HepG2 (cell line): ENCODE measurements around the gene PMEL. TPM values are rescaled to one million over a fixed set of nuclear protein-coding genes. Genes with fewer than 3 reads are reported as not detected.

Experiments
- CBX5 ChIP-seq: sonication (generic); formaldehyde crosslinking; IDR thresholded peaks from 2 replicates; pipeline ENCODE4 v1.4.0; 2020; ENCODE audit warnings: missing genetic modification reagents, borderline replicate concordance
- MTF1 ChIP-seq: sonication (generic); formaldehyde crosslinking; IDR thresholded peaks from 2 replicates; pipeline ENCODE4 v1.5.0; 2020; ENCODE audit warnings: missing genetic modification reagents
- MXD4 ChIP-seq: IDR thresholded peaks from 2 replicates; pipeline ENCODE4 v1.6.1; 2016; ENCODE audit warnings: mild to moderate bottlenecking, missing biosample characterization, missing genetic modification reagents
- NAIF1 ChIP-seq: sonication (generic); formaldehyde crosslinking; IDR thresholded peaks from 2 replicates; pipeline ENCODE4 v1.5.0; 2020; ENCODE audit warnings: mild to moderate bottlenecking, missing genetic modification reagents, borderline replicate concordance
- RFX1 ChIP-seq: fragments of 450-650 bp; IDR thresholded peaks from 2 replicates; pipeline ENCODE4 v1.6.1; 2017
- SOX13 ChIP-seq, 3 experiments: fragments of 450-650 bp in 1 of 3; sonication (generic) in 1 of 3; formaldehyde crosslinking in 1 of 3; IDR thresholded peaks in 2 of 3; conservative IDR thresholded peaks in 1 of 3; 2 replicates each; pipeline versions ENCODE4 v1.5.0 to v1.6.1; 2016 to 2020; ENCODE audit warnings: antibody characterized with exemption in 1 of 3, mild to moderate bottlenecking in 1 of 3, missing compliant biosample characterization in 1 of 3, missing genetic modification reagents in 1 of 3, moderate library complexity in 1 of 3
- ZNF451 ChIP-seq: sonication (generic); formaldehyde crosslinking; IDR thresholded peaks from 2 replicates; pipeline ENCODE4 v1.5.0; 2020; ENCODE audit warnings: mild to moderate bottlenecking, missing genetic modification reagents
- ZNF563 ChIP-seq: sonication (generic); formaldehyde crosslinking; IDR thresholded peaks from 2 replicates; pipeline ENCODE4 v1.8.0; 2022; ENCODE audit warnings: mild to moderate bottlenecking, moderate library complexity, missing genetic modification reagents
- ZNF670 ChIP-seq: sonication (generic); formaldehyde crosslinking; IDR thresholded peaks from 2 replicates; pipeline ENCODE4 v1.8.0; 2022; ENCODE audit warnings: mild to moderate bottlenecking, missing genetic modification reagents, borderline replicate concordance
- ZSCAN25 ChIP-seq: sonication (generic); formaldehyde crosslinking; IDR thresholded peaks from 2 replicates; pipeline ENCODE4 v1.8.0; 2022; ENCODE audit warnings: mild to moderate bottlenecking, missing genetic modification reagents
- polyA plus RNA-seq, 8 experiments: library from polyadenylated mRNA; depleted of rRNA in 3 of 8; stranded (reverse) in 7 of 8; unstranded in 1 of 8; fragments of >200 nt; fragmentation: Illumina TruSeq in 4 of 8; extraction: Trizol in 4 of 8; gene quantifications; 2 replicates each; pipeline versions ENCODE4 v1.2.1 to v1.2.3, GENCODE V29; 2011 to 2016; ENCODE audit warnings: low read depth in 4 of 8, missing spikeins in 1 of 8, mixed read lengths in 1 of 8; ENCODE audit not compliant: insufficient read depth in 1 of 8
- total RNA-seq, 5 experiments: library from RNA; depleted of rRNA; stranded (reverse); fragments of >200 nt; fragmentation: Illumina TruSeq; extraction: Trizol; gene quantifications; 2 replicates each; pipeline ENCODE4 v1.2.3, GENCODE V29; 2016; ENCODE audit warnings: low read depth in 1 of 5
- TF ChIP-seq, protein P1 (sequence below): sonication (generic); formaldehyde crosslinking; IDR thresholded peaks from 2 replicates; pipeline ENCODE4 v1.4.0; 2020; ENCODE audit warnings: missing genetic modification reagents, low read depth, mild to moderate bottlenecking, borderline replicate concordance
- TF ChIP-seq, protein P2 (sequence below): sonication (generic); formaldehyde crosslinking; IDR thresholded peaks from one replicate; pipeline ENCODE4 v1.5.1; 2020; ENCODE audit warnings: mild to moderate bottlenecking, missing genetic modification reagents; ENCODE audit errors: not compliant biosample characterization
- TF ChIP-seq, protein P3 (sequence below): sonication (generic); formaldehyde crosslinking; IDR thresholded peaks from 2 replicates; pipeline ENCODE4 v1.4.0; 2020; ENCODE audit warnings: mild to moderate bottlenecking, missing genetic modification reagents

Gene PMEL
- total and polyA plus RNA-seq, 2 of the 13 experiments (the other 11 are each of a cell fraction or from before 2014, with no cell fraction given) = 0.49 to 3.3 TPM

DNA sequence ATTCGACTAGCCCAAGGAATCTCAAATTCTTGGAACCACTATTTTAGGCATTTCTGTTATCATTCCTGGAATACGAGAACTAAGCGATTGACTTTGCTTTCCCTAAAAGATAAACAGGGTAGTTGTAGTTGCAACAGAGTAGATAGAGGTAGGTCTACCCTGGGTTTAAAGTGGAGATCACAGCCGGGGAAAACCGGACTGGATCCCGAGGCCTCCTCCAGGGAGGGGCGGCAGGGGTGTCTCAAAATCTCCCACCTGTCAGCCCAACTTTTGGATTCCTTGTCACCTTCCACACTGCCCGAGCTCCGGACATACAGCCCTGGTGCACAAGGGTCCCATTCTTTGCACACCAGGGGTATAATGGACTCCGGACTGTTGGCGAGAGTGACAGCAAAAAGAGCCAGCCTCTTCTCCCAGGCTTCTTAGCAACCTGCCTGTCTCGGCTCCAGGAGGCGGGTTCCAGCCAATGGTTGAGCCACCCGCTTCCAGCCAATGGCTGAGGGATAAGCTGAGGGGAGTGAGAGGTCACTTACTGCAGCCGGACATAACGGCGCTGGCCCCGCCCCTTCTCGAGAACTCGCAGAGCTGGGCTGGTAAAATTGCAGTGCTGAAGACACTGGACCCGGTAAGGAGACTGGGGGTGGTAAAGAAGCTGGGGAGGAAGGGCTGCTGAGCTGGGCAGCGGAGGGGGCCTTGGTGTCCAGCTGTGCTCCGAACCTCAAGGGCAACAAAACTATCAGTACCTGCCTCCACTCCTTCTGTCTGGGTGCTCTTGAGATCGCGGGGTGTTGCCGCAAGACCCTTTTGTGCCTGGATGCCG is 31.1 kb upstream of the PMEL start, which contains the start of gene SUOX (continued):
- TF ChIP-seq SOX13 (IDR thresholded peaks at IDR 0.05) (no peak), SOX13 (CRISPR knock-in tag; conservative IDR thresholded peaks at IDR 0.05 in 1 of 2, IDR thresholded peaks at IDR 0.05 in 1 of 2) (no peak), MXD4 (CRISPR knock-in tag) (no peak), RFX1 (peak; percentile 48; the same call in 1 of the 2 replicates), MTF1 (CRISPR knock-in tag) (peak; percentile 54; the same call in 1 of the 2 replicates), ZNF451 (CRISPR knock-in tag) (0 out of 2 replicates have a peak, but pooled peaks have one; percentile 68), ZNF670 (no peak), NAIF1 (no peak; the same call in 1 of the 2 replicates), ZSCAN25 (no peak), CBX5 (CRISPR knock-in tag) (no peak), ZNF563 (0 out of 2 replicates have a peak, but pooled peaks have one; percentile 49)
- TF ChIP-seq, protein P1, sequence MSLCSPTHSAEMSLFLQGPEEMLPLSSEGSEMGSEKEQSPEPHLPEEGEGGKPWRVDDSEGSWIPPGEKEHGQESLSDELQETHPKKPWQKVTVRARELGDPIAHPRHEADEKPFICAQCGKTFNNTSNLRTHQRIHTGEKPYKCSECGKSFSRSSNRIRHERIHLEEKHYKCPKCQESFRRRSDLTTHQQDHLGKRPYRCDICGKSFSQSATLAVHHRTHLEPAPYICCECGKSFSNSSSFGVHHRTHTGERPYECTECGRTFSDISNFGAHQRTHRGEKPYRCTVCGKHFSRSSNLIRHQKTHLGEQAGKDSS (CRISPR knock-in tag) = 0 out of 2 replicates have a peak, but pooled peaks have one; percentile 21
- TF ChIP-seq, protein P2, sequence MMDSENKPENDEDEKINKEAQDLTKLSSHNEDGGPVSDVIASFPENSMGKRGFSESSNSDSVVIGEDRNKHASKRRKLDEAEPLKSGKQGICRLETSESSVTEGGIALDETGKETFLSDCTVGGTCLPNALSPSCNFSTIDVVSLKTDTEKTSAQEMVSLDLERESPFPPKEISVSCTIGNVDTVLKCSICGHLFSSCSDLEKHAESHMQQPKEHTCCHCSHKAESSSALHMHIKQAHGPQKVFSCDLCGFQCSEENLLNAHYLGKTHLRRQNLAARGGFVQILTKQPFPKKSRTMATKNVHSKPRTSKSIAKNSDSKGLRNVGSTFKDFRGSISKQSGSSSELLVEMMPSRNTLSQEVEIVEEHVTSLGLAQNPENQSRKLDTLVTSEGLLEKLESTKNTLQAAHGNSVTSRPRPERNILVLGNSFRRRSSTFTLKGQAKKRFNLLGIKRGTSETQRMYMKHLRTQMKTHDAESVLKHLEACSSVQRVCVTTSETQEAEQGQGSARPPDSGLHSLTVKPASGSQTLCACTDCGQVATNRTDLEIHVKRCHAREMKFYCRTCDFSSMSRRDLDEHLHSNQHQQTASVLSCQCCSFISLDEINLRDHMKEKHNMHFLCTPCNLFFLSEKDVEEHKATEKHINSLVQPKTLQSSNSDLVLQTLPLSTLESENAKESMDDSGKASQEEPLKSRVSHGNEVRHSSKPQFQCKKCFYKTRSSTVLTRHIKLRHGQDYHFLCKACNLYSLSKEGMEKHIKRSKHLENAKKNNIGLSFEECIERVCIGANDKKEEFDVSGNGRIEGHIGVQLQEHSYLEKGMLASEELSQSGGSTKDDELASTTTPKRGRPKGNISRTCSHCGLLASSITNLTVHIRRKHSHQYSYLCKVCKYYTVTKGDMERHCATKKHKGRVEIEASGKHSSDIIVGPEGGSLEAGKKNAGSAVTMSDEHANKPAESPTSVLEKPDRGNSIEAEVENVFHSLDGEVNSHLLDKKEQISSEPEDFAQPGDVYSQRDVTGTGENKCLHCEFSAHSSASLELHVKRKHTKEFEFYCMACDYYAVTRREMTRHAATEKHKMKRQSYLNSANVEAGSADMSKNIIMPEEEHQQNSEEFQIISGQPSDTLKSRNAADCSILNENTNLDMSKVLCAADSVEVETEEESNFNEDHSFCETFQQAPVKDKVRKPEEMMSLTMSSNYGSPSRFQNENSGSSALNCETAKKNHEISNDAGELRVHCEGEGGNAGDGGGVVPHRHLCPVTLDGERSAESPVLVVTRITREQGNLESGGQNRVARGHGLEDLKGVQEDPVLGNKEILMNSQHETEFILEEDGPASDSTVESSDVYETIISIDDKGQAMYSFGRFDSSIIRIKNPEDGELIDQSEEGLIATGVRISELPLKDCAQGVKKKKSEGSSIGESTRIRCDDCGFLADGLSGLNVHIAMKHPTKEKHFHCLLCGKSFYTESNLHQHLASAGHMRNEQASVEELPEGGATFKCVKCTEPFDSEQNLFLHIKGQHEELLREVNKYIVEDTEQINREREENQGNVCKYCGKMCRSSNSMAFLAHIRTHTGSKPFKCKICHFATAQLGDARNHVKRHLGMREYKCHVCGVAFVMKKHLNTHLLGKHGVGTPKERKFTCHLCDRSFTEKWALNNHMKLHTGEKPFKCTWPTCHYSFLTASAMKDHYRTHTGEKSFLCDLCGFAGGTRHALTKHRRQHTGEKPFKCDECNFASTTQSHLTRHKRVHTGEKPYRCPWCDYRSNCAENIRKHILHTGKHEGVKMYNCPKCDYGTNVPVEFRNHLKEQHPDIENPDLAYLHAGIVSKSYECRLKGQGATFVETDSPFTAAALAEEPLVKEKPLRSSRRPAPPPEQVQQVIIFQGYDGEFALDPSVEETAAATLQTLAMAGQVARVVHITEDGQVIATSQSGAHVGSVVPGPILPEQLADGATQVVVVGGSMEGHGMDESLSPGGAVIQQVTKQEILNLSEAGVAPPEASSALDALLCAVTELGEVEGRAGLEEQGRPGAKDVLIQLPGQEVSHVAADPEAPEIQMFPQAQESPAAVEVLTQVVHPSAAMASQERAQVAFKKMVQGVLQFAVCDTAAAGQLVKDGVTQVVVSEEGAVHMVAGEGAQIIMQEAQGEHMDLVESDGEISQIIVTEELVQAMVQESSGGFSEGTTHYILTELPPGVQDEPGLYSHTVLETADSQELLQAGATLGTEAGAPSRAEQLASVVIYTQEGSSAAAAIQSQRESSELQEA = peak; percentile 86
- TF ChIP-seq, protein P3, sequence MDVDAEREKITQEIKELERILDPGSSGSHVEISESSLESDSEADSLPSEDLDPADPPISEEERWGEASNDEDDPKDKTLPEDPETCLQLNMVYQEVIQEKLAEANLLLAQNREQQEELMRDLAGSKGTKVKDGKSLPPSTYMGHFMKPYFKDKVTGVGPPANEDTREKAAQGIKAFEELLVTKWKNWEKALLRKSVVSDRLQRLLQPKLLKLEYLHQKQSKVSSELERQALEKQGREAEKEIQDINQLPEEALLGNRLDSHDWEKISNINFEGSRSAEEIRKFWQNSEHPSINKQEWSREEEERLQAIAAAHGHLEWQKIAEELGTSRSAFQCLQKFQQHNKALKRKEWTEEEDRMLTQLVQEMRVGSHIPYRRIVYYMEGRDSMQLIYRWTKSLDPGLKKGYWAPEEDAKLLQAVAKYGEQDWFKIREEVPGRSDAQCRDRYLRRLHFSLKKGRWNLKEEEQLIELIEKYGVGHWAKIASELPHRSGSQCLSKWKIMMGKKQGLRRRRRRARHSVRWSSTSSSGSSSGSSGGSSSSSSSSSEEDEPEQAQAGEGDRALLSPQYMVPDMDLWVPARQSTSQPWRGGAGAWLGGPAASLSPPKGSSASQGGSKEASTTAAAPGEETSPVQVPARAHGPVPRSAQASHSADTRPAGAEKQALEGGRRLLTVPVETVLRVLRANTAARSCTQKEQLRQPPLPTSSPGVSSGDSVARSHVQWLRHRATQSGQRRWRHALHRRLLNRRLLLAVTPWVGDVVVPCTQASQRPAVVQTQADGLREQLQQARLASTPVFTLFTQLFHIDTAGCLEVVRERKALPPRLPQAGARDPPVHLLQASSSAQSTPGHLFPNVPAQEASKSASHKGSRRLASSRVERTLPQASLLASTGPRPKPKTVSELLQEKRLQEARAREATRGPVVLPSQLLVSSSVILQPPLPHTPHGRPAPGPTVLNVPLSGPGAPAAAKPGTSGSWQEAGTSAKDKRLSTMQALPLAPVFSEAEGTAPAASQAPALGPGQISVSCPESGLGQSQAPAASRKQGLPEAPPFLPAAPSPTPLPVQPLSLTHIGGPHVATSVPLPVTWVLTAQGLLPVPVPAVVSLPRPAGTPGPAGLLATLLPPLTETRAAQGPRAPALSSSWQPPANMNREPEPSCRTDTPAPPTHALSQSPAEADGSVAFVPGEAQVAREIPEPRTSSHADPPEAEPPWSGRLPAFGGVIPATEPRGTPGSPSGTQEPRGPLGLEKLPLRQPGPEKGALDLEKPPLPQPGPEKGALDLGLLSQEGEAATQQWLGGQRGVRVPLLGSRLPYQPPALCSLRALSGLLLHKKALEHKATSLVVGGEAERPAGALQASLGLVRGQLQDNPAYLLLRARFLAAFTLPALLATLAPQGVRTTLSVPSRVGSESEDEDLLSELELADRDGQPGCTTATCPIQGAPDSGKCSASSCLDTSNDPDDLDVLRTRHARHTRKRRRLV (CRISPR knock-in tag) = peak; percentile 79; the same call in 1 of the 2 replicates
